GM12891 (cell line): Measurements from ENCODE around the gene LYG1.

Source experiments
- POLR2A ChIP-seq: IDR thresholded peaks from 2 replicates; pipeline ENCODE4 v1.6.1; 2011; ENCODE audit warnings: low read depth, low read length, control low read depth
- POLR2AphosphoS5 ChIP-seq: IDR thresholded peaks from 2 replicates; pipeline ENCODE4 v1.6.1; 2011; ENCODE audit warnings: low read depth, low read length, control low read depth
- TAF1 ChIP-seq: IDR thresholded peaks from 2 replicates; pipeline ENCODE4 v1.6.1; 2011; ENCODE audit warnings: low read depth, low read length, control low read depth

DNA sequence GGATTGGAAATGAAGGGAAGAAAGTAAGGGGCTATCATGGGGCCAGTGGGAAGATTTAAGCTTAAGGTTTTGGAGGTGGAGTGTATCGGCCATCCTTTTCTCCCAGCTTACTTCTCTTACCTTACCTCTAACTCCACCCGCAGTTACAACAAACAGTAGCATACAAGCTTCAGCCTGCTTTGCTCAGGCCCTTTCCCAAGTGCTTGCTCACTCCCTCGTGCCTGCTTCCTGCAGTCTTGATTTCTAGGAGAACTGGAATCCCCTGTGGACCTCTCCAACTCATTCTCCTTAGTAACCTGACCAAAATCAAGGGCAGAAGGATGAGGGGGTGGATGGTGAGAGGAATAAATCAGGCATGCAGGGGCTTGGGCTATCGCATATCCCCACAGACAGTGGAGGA lies 39.8 kb downstream of the LYG1 start:
- TF ChIP-seq POLR2A (no peak), TAF1 (no peak), POLR2AphosphoS5 (no peak)
